ENCODE results near the gene CEP85. TPM values are rescaled to one million over a fixed set of nuclear protein-coding genes. Genes with fewer than 3 reads are reported as not detected.

CEP85 gene
- total RNA-seq, 1 experiment from 2014 or later: 38.6 TPM

GRCh38 chr1:26278724-26279455, 44.9 kb downstream of the CEP85 start:
- no peak overlapping the region for H4K91ac ChIP-seq (ENCODE audit: insufficient read length, low read depth, low read length)
- H3K27ac ChIP-seq (ENCODE audit: insufficient read length, low read depth, low read length): no peak overlapping the region
- no peak overlapping the region for H2BK120ac ChIP-seq (ENCODE audit: low read depth, low read length, poor library complexity, severe bottlenecking)
- no peak overlapping the region for H3K18ac ChIP-seq (ENCODE audit: insufficient read length, low read depth, low read length)
- peaks cover 13% of the 10 kb centered on the region for H3K23me2 ChIP-seq (ENCODE audit: insufficient read length, low read depth, low read length, poor library complexity, severe bottlenecking)
- H3K23ac ChIP-seq (ENCODE audit: insufficient read length, low read depth, low read length): no peak overlapping the region
- H3K9me3 ChIP-seq (ENCODE audit: control insufficient read depth, low read depth, low read length): no peaks in the 10 kb centered on the region
- no peak overlapping the region for H2BK20ac ChIP-seq (ENCODE audit: low read depth, low read length, poor library complexity, severe bottlenecking)
- H3K56ac ChIP-seq (ENCODE audit: insufficient read length, low read depth, low read length): no peak overlapping the region
- H3K4ac ChIP-seq (ENCODE audit: low read depth, low read length): no peak overlapping the region
- H2BK15ac ChIP-seq (ENCODE audit: low read depth, low read length): no peak overlapping the region
- peaks cover 52 to 54% of the 10 kb centered on the region in 2 experiments for H3K4me1 Mint-ChIP-seq
- H3K27me3 Mint-ChIP-seq (ENCODE audit: low read depth): no peaks in the 10 kb centered on the region; the same call in 1 of the 2 replicates
- DNase-seq: no peak
- no peak overlapping the region for H3K9ac ChIP-seq (ENCODE audit: extremely low read depth, insufficient read length, low read length)
- no peaks in the 10 kb centered on the region for H3K79me2 ChIP-seq (ENCODE audit: insufficient read depth, low read length)
- H3K14ac ChIP-seq (ENCODE audit: insufficient read depth, low read length): no peak overlapping the region
- H2AK5ac ChIP-seq (ENCODE audit: insufficient read length, low read length): no peak overlapping the region
- no peaks in the 10 kb centered on the region for H3K79me1 ChIP-seq (ENCODE audit: insufficient read depth, low read depth, low read length, poor library complexity, severe bottlenecking)
- H3K36me3 Mint-ChIP-seq (ENCODE audit: insufficient read depth in 1 of 3, low read depth in 3 of 3): peaks cover 46 to 60% (median 57%) of the 10 kb centered on the region in 3 experiments
- peaks cover 11% of the 10 kb centered on the region; the same call in 1 of the 2 replicates for H3K4me1 ChIP-seq (ENCODE audit: insufficient read depth, low read length)
- no peaks in the 10 kb centered on the region for H3K27me3 ChIP-seq (ENCODE audit: insufficient read depth, low read length)
- TF ChIP-seq CTCF (conservative IDR thresholded peaks at IDR 0.05): no peak
- no peak overlapping the region for H2BK5ac ChIP-seq (ENCODE audit: insufficient read length, low read length)
- no peak overlapping the region for H3T11ph ChIP-seq (ENCODE audit: low read length)
- H3K4me2 ChIP-seq (ENCODE audit: insufficient read depth, insufficient read length, low read length): peak overlapping the region; percentile 60
- no CpG with 5 or more reads among the region's 9 CpGs for WGBS (ENCODE audit: extremely low coverage, insufficient read length, low lambda C conversion rate)
- peaks cover 2% of the 10 kb centered on the region for H4K20me1 ChIP-seq (ENCODE audit: control insufficient read depth, insufficient read depth, insufficient read length)
- H3K4me3 Mint-ChIP-seq: peak overlapping the region; percentile 76 to 85
- H3K27ac Mint-ChIP-seq: peak overlapping the region; percentile 89 to 93 (median 92); a peak in 5 of 7 replicates
- H4K5ac ChIP-seq (ENCODE audit: insufficient read length, low read depth, low read length): no peak overlapping the region
- no peak overlapping the region for H2AFZ ChIP-seq (ENCODE audit: low read length)
- no peak overlapping the region for H2BK12ac ChIP-seq (ENCODE audit: insufficient read length, low read depth, low read length)
- H3K9me3 Mint-ChIP-seq: no peaks in the 10 kb centered on the region
- no peak overlapping the region for H4K8ac ChIP-seq (replicated peaks; ENCODE audit: insufficient read length, low read depth, low read length)
